ENCODE measurements around the gene EXOC2.

DNA sequence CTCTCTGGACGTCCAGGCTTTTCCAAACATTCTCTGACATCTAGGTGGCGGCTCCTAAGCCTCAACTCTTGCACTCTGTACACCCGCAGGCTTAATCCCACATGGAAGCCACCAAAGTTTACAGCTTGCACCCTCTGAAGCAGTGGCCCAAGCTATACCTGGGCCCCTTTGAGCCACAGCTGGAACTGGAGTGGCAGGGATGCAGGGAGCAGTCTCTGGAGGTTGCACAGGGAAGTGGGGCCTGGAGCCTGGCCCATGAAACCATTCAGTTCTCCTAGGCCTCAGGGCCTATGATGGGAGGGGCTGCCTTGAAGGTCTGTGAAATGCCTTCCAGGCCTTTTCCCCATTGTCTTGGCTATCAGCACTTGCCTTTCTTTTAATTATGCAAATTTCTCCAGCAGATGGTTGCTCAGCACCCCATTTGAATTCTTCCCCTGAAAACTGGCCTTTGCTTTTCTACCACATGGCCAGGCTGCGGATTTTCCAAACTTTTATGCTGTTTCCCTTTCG, 236.5 kb downstream of the EXOC2 start:
- no peak for TF ChIP-seq FOXM1 (IDR thresholded peaks at IDR 0.05; ENCODE audit: borderline replicate concordance)
- no peak for TF ChIP-seq FOXA1 (IDR thresholded peaks at IDR 0.05)
- no peak for TF ChIP-seq SP1 (IDR thresholded peaks at IDR 0.05)
